ENCODE measurements around the gene STAM.

GRCh38 chr10:17733620-17734019 lies 89.7 kb downstream of the STAM start:
- TF ChIP-seq CTCF (IDR thresholded peaks at IDR 0.05; ENCODE audit: low read depth, low read length) (no peak), EZH2phosphoT487 (IDR thresholded peaks at IDR 0.05; ENCODE audit: low read depth) (no peak)

Measured in OCI-LY3 (cell line).